GM12892 (cell line): ENCODE results near the gene CDIPT.

ENCODE experiments used
- POLR2A ChIP-seq: IDR thresholded peaks from 2 replicates; pipeline ENCODE4 v1.6.1; 2011; ENCODE audit warnings: low read depth, low read length, control low read depth
- POLR2AphosphoS5 ChIP-seq: IDR thresholded peaks from 2 replicates; pipeline ENCODE4 v1.6.1; 2011; ENCODE audit warnings: low read depth, low read length, control low read depth
- TAF1 ChIP-seq: IDR thresholded peaks from 2 replicates; pipeline ENCODE4 v1.6.1; 2011; ENCODE audit warnings: low read depth, mild to moderate bottlenecking, control low read depth, low read length, borderline replicate concordance

- TF ChIP-seq POLR2A (peak; percentile 64; the same call in 1 of the 2 replicates), POLR2AphosphoS5 (peak; percentile 68), TAF1 (no peak)
These were observed 51.7 kb downstream of the CDIPT start for GRCh38 chr16:29811170-29811895.
